GM20431 (cell line): ENCODE data around the gene ATRN.

Experiments used
- in situ Hi-C: fragments of 300-500 bp; cut with MseI, MboI; formaldehyde crosslinking; loops from one replicate; pipeline ENCODE4 v1.15.0; 2020; ENCODE audit warnings: low sequenced_read_pairs; ENCODE audit not compliant: unreplicated experiment

Gene ATRN

GRCh38 chr20:3651204-3651962, 180.6 kb downstream of the ATRN start:
- in situ Hi-C loops, result no loop called here

- in situ Hi-C loops, result no loop called here
These were observed 181.4 kb downstream of the ATRN start for GRCh38 chr20:3652221-3652620.

- in situ Hi-C loops, result no loop called here
These were observed 182.1 kb downstream of the ATRN start for GRCh38 chr20:3652676-3653596.

GRCh38 chr20:3653921-3654320, 183.1 kb downstream of the ATRN start:
- in situ Hi-C loops, result no loop called here

- in situ Hi-C loops, result no loop called here
These were observed 183.7 kb downstream of the ATRN start for GRCh38 chr20:3654326-3655130.

GRCh38 chr20:3655131-3655405, 184.2 kb downstream of the ATRN start:
- in situ Hi-C loops, result no loop called here

GRCh38 chr20:3658019-3658715, 187.3 kb downstream of the ATRN start:
- in situ Hi-C loops, result no loop called here

GRCh38 chr20:3658716-3659491, 188.1 kb downstream of the ATRN start:
- in situ Hi-C loops, result no loop called here

- in situ Hi-C loops, result no loop called here
These were observed 188.9 kb downstream of the ATRN start for GRCh38 chr20:3659492-3660261.

GRCh38 chr20:3660262-3661059, 189.6 kb downstream of the ATRN start:
- in situ Hi-C loops, result no loop called here

GRCh38 chr20:3661060-3661813, 190.4 kb downstream of the ATRN start:
- in situ Hi-C loops, result no loop called here

GRCh38 chr20:3661814-3662665, 191.2 kb downstream of the ATRN start:
- in situ Hi-C loops, result no loop called here

GRCh38 chr20:3663031-3663701, 192.3 kb downstream of the ATRN start, which contains the start of gene GFRA4:
Gene GFRA4 (minus strand): TSS chr20:3663399. CDS start chr20:3663399, 0 bp downstream.
- in situ Hi-C loops, result no loop called here

- in situ Hi-C loops, result no loop called here
These were observed 193.0 kb downstream of the ATRN start for GRCh38 chr20:3663858-3664257.

- in situ Hi-C loops, result no loop called here
These were observed 196.7 kb downstream of the ATRN start for GRCh38 chr20:3667434-3668037.
